Peyer's patch (tissue), 4 donors: Measurements from ENCODE around the gene NCAPG2. TPM values are rescaled to one million over a fixed set of nuclear protein-coding genes. Genes with fewer than 3 reads are reported as not detected.

Experiments used
- DNase-seq, 3 donors: peaks; one replicate each; pipeline ENCODE4 v3.0.0-alpha.2; 2017 to 2019
- H3K27ac ChIP-seq, 4 donors: fragments of 200-600 bp; sonication (generic); one replicate each; pipeline ENCODE4 v1.5.1; 2016 to 2019
- H3K27me3 ChIP-seq, 2 donors: fragments of 200-600 bp; sonication (generic); one replicate each; pipeline ENCODE4 v1.5.1; 2019
- H3K36me3 ChIP-seq, 3 donors: fragments of 200-600 bp; sonication (generic); one replicate each; pipeline ENCODE4 v1.5.1; 2016 to 2019
- H3K4me1 ChIP-seq, 4 donors: fragments of 200-600 bp; sonication (generic); one replicate each; pipeline ENCODE4 v1.5.1; 2016 to 2019
- H3K4me3 ChIP-seq, 4 donors: fragments of 200-600 bp; sonication (generic); 1 replicate in 3 of 4; 2 replicates in 1 of 4; pipeline ENCODE4 v1.5.1; 2016 to 2019; ENCODE audit warnings: mild to moderate bottlenecking in 1 of 4
- H3K9me3 ChIP-seq, 4 donors: fragments of 200-600 bp; sonication (generic); one replicate each; pipeline ENCODE4 v1.5.1; 2016 to 2019; ENCODE audit warnings: mild to moderate bottlenecking in 1 of 4
- POLR2A ChIP-seq, 2 donors: fragments of 450-650 bp; IDR thresholded peaks; one replicate each; pipeline ENCODE4 v1.5.1; 2017; ENCODE audit warnings: antibody characterized with exemption in 2 of 2, mild to moderate bottlenecking in 2 of 2, moderate library complexity in 2 of 2
- total RNA-seq, 4 donors: library from RNA; depleted of rRNA; stranded (reverse); fragments of >200 nt; gene quantifications; one replicate each; pipeline ENCODE4 v1.1.0, GENCODE V29; 2016
- TF ChIP-seq, protein P1 (sequence below), 6 experiments: fragments of 450-650 bp in 4 of 6; fragments of 200-600 bp in 2 of 6; sonication (generic) in 1 of 6; IDR thresholded peaks; one replicate each; pipeline ENCODE4 v1.5.1; 2017 to 2019; ENCODE audit warnings: antibody characterized with exemption in 6 of 6, mild to moderate bottlenecking in 3 of 6, moderate library complexity in 1 of 6

NCAPG2 gene
- total RNA-seq, 4 donors from 2014 or later = 3.9 to 14.0 (median 5.8) TPM

DNA sequence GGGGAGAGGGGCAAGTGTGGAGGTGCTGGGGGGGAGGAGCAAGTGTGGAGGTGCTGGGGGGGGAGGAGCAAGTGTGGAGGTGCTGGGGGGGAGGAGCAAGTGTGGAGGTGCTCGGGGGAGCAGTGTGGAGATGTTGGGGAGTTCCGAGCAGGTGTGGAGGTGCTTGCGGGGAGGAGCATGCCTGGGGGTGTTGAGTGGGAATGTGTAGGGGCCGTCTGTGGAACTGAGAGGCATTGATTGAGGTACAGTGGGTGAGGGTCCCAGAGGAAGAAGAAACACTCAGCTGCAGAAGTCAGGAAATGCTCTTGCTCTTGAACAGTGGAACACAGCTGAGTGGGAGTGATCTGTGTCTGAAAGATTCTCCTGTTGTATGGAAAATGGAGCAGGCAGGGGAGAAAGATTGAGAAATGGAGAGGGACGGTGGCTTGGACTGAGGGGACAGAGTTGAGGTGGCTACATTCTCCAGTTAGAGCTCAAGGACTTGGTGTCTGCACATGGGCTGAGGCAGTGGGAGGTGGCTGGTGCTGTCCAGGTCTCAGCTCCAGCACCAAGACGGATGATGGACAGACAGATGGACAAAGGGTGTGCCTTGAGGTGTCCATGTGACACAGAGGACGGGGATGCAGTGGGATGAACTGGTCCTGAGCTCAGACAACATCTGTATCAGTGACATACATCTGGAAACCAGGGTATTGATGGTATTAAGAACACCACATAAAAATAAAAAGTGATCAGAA lies 25.2 kb upstream of the NCAPG2 start:
- Histone ChIP-seq H3K4me1 (no peaks in the 10 kb centered on the region), H3K9me3 (no peaks in the 10 kb centered on the region), H3K27me3 (no peaks in the 10 kb centered on the region), H3K27ac (no peak overlapping the region), H3K36me3 (peaks cover 0 to 42% (median 0%) of the 10 kb centered on the region in 3 donors), H3K4me3 (no peak overlapping the region)
- TF ChIP-seq POLR2A (IDR thresholded peaks at IDR 0.05) = no peak
- TF ChIP-seq, protein P1, sequence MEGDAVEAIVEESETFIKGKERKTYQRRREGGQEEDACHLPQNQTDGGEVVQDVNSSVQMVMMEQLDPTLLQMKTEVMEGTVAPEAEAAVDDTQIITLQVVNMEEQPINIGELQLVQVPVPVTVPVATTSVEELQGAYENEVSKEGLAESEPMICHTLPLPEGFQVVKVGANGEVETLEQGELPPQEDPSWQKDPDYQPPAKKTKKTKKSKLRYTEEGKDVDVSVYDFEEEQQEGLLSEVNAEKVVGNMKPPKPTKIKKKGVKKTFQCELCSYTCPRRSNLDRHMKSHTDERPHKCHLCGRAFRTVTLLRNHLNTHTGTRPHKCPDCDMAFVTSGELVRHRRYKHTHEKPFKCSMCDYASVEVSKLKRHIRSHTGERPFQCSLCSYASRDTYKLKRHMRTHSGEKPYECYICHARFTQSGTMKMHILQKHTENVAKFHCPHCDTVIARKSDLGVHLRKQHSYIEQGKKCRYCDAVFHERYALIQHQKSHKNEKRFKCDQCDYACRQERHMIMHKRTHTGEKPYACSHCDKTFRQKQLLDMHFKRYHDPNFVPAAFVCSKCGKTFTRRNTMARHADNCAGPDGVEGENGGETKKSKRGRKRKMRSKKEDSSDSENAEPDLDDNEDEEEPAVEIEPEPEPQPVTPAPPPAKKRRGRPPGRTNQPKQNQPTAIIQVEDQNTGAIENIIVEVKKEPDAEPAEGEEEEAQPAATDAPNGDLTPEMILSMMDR (IDR thresholded peaks at IDR 0.05) = no peak
- no peak for DNase-seq

DNA sequence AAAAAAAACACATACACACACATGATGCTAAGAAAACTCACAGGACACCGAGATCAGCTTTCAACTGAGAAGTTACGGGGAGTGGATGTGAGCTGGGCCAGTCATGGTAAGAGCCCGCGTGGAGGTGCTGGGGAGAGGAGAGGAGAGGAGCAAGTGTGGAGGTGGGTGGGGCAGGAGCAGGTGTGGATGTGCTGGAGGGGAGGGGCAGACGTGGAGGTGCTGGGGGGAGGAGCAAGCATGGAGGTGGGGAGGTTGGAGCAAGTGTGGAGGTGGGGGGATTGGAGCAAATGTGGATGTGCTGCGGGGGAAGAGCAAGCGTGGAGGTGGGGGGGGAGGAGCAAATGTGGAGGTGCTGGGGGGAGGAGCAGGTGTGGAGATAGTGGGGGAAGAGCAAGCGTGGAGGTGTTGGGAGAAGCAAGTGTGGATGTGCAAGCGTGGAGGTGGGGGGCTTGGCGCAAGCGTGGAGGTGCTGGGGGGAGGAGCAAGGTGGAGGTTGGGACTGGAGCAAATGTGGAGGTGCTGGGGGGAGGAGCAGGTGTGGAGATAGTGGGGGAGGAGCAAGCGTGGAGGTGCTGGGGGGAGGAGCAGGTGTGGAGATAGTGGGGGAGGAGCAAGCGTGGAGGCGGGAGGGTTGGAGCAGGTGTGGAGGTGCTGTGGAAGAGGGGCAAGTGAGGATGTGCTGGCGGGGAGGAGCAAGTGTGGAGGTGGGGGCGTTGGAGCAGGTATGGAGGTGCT lies 24.5 kb upstream of the NCAPG2 start:
- DNase-seq = no peak
- Histone ChIP-seq H3K27ac (no peak overlapping the region), H3K9me3 (no peaks in the 10 kb centered on the region), H3K36me3 (peaks cover 0 to 35% (median 0%) of the 10 kb centered on the region in 3 donors), H3K4me3 (no peak overlapping the region), H3K27me3 (no peaks in the 10 kb centered on the region), H3K4me1 (no peaks in the 10 kb centered on the region)
- TF ChIP-seq POLR2A (IDR thresholded peaks at IDR 0.05) = no peak
- TF ChIP-seq, protein P1 (IDR thresholded peaks at IDR 0.05) = no peak

DNA sequence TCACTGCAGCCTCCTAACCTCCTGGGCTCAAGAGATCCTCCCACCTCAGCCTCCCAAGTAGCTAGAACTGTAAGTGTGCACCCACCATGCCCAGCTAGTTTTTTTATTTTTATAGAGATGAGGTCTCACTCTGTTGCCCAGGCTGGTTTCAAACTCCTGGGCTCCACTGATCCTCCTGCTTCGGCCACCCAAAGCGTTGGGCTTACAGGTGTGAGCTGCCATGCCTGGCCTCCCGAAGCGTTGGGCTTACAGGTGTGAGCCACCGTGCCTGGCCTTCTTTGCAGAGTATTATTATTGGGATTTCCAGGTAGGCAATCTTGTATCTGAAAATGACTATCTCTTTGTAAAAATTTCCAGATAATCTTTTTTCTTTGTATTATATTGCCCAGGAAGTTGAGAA lies 23.1 kb upstream of the NCAPG2 start:
- no peaks in the 10 kb centered on the region for H3K4me1 ChIP-seq
- H3K27me3 ChIP-seq = no peaks in the 10 kb centered on the region
- no peaks in the 10 kb centered on the region for H3K9me3 ChIP-seq
- no peak overlapping the region for H3K27ac ChIP-seq
- DNase-seq = no peak
- peaks cover 0 to 23% (median 0%) of the 10 kb centered on the region in 3 donors for H3K36me3 ChIP-seq
- H3K4me3 ChIP-seq = no peak overlapping the region
- no peak for TF ChIP-seq POLR2A (IDR thresholded peaks at IDR 0.05)
- TF ChIP-seq, protein P1 (IDR thresholded peaks at IDR 0.05) = no peak

DNA sequence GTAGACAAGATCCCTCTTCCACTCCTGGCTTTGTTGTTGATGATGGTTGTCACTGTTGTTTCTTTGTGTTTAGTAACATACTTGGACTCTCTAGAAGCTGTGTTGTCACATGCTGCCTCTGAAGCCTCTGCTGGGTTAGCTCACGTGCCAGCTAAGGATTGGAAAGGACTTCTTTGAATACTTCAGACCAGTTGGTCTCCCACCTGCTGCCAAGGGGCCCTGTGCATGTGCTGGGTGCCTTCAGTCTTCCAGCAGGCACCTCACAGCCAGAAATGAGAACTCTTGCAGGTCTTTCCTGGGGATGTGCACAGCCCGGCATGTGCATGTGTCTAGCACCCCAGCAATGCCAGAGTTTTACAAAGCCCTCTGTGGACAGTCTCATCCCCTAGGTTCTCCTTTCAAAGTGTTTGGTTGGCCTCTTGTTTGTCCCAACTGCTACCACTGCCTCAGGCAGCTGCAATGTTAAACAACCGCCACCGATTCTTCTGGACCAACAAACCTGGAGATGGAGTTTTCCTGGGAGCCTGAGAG lies 21.7 kb upstream of the NCAPG2 start:
- H3K9me3 ChIP-seq = no peaks in the 10 kb centered on the region
- TF ChIP-seq, protein P1 (IDR thresholded peaks at IDR 0.05) = no peak
- no peak for TF ChIP-seq POLR2A (IDR thresholded peaks at IDR 0.05)
- H3K36me3 ChIP-seq = peaks cover 0 to 10% (median 0%) of the 10 kb centered on the region in 3 donors
- H3K4me3 ChIP-seq = no peak overlapping the region
- H3K4me1 ChIP-seq = no peaks in the 10 kb centered on the region
- no peak for DNase-seq
- H3K27me3 ChIP-seq = no peaks in the 10 kb centered on the region
- H3K27ac ChIP-seq = no peak overlapping the region

DNA sequence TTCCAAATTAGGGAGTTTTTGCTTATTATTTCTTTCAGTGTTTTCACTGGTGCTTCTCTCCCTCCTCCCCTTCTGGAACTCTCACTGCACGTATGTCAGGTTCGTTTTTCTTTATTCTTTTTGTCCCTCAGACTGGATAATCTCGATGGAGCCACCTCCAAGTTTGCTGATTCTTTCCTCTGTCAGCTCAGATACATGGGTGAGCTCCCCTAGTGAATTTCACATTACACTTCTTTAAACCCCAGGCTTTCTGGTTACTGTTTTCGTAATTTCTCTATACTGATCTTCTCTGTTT lies 20.8 kb upstream of the NCAPG2 start:
- TF ChIP-seq POLR2A (IDR thresholded peaks at IDR 0.05) = no peak
- TF ChIP-seq, protein P1 (IDR thresholded peaks at IDR 0.05) = no peak
- DNase-seq = no peak
- Histone ChIP-seq H3K36me3 (peaks cover 0 to 1% (median 0%) of the 10 kb centered on the region in 3 donors), H3K4me3 (no peak overlapping the region), H3K9me3 (no peaks in the 10 kb centered on the region), H3K4me1 (no peaks in the 10 kb centered on the region), H3K27ac (no peak overlapping the region), H3K27me3 (no peaks in the 10 kb centered on the region)
